ENCODE data around the gene CD59. TPM values are rescaled to one million over a fixed set of nuclear protein-coding genes. Genes with fewer than 3 reads are reported as not detected.

The CD59 gene
- total and polyA plus RNA-seq, 9 of the 15 experiments (the other 6 are each of a cell fraction or from before 2014, with no cell fraction given), result 38.1 to 338 (median 173) TPM

DNA sequence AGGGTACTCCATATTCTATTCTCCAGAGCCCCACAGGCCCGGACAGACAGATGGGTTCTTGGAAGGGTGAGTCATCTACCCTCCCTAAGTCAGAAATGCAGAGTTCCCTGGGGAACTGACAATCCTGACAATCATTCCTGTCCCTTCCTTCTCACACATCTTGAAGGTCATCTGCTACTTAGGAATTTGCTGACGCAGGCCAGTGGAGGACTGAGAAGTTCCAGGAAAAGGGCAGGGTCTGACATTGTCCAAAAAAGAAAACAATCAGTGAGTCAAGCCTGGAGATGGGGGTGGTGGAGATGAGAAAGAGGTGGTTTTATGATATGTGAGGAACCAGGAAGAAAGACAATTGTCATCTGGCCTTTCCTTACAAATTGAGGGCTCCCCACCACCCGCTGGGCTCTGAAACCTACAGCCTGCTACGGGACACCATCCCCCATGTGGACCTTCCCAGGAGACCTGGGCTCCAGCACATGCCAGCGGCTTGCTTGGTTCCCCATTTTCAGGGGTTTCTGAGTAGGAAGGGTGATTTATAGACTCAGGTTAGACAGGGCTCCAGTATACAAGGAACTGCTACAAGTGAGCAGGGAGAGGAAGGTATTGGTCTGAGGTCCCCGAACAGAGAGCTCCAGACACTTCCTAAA, 12.9 kb downstream of the CD59 start (continued):
- peak; percentile 58; the same call in 1 of the 2 replicates for TF ChIP-seq JUNB (CRISPR knock-in tag; conservative IDR thresholded peaks at IDR 0.05)
- no peak for TF ChIP-seq NFE2L1 (tag; IDR thresholded peaks at IDR 0.05; ENCODE audit: borderline replicate concordance, low read depth)
- TF ChIP-seq ZEB2 (IDR thresholded peaks at IDR 0.05), result 0 out of 2 replicates have a peak, but pooled peaks have one; percentile 20
- no peak for TF ChIP-seq POLR2G (IDR thresholded peaks at IDR 0.05; ENCODE audit: low read depth, low read length)
- no peak for TF ChIP-seq NR2C2 (CRISPR knock-in tag; IDR thresholded peaks at IDR 0.05)
- TF ChIP-seq NR2C2 (tag; IDR thresholded peaks at IDR 0.05), result peak; percentile 60; the same call in 1 of the 2 replicates
- TF ChIP-seq, protein P1, sequence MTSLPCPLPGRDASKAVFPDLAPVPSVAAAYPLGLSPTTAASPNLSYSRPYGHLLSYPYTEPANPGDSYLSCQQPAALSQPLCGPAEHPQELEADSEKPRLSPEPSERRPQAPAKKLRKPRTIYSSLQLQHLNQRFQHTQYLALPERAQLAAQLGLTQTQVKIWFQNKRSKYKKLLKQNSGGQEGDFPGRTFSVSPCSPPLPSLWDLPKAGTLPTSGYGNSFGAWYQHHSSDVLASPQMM (CRISPR knock-in tag; IDR thresholded peaks at IDR 0.05), result no peak
- TF ChIP-seq, protein P2, sequence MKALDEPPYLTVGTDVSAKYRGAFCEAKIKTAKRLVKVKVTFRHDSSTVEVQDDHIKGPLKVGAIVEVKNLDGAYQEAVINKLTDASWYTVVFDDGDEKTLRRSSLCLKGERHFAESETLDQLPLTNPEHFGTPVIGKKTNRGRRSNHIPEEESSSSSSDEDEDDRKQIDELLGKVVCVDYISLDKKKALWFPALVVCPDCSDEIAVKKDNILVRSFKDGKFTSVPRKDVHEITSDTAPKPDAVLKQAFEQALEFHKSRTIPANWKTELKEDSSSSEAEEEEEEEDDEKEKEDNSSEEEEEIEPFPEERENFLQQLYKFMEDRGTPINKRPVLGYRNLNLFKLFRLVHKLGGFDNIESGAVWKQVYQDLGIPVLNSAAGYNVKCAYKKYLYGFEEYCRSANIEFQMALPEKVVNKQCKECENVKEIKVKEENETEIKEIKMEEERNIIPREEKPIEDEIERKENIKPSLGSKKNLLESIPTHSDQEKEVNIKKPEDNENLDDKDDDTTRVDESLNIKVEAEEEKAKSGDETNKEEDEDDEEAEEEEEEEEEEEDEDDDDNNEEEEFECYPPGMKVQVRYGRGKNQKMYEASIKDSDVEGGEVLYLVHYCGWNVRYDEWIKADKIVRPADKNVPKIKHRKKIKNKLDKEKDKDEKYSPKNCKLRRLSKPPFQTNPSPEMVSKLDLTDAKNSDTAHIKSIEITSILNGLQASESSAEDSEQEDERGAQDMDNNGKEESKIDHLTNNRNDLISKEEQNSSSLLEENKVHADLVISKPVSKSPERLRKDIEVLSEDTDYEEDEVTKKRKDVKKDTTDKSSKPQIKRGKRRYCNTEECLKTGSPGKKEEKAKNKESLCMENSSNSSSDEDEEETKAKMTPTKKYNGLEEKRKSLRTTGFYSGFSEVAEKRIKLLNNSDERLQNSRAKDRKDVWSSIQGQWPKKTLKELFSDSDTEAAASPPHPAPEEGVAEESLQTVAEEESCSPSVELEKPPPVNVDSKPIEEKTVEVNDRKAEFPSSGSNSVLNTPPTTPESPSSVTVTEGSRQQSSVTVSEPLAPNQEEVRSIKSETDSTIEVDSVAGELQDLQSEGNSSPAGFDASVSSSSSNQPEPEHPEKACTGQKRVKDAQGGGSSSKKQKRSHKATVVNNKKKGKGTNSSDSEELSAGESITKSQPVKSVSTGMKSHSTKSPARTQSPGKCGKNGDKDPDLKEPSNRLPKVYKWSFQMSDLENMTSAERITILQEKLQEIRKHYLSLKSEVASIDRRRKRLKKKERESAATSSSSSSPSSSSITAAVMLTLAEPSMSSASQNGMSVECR (CRISPR knock-in tag; IDR thresholded peaks at IDR 0.05), result no peak
- no peak for TF ChIP-seq ZNF121 (CRISPR knock-in tag; conservative IDR thresholded peaks at IDR 0.05)
- TF ChIP-seq MEF2A (IDR thresholded peaks at IDR 0.05; ENCODE audit: control insufficient read depth, low read depth, low read length), result no peak
- TF ChIP-seq EWSR1 (IDR thresholded peaks at IDR 0.05; ENCODE audit: borderline replicate concordance, low read depth, partially characterized antibody), result no peak
- TF ChIP-seq RFX1 (IDR thresholded peaks at IDR 0.05), result no peak
- TF ChIP-seq TBP (optimal IDR thresholded peaks at IDR 0.05; ENCODE audit: low read depth, low read length), result no peak
- TF ChIP-seq NFYB (IDR thresholded peaks at IDR 0.05; ENCODE audit: extremely low read depth, insufficient read length), result no peak
- TF ChIP-seq, protein P3, sequence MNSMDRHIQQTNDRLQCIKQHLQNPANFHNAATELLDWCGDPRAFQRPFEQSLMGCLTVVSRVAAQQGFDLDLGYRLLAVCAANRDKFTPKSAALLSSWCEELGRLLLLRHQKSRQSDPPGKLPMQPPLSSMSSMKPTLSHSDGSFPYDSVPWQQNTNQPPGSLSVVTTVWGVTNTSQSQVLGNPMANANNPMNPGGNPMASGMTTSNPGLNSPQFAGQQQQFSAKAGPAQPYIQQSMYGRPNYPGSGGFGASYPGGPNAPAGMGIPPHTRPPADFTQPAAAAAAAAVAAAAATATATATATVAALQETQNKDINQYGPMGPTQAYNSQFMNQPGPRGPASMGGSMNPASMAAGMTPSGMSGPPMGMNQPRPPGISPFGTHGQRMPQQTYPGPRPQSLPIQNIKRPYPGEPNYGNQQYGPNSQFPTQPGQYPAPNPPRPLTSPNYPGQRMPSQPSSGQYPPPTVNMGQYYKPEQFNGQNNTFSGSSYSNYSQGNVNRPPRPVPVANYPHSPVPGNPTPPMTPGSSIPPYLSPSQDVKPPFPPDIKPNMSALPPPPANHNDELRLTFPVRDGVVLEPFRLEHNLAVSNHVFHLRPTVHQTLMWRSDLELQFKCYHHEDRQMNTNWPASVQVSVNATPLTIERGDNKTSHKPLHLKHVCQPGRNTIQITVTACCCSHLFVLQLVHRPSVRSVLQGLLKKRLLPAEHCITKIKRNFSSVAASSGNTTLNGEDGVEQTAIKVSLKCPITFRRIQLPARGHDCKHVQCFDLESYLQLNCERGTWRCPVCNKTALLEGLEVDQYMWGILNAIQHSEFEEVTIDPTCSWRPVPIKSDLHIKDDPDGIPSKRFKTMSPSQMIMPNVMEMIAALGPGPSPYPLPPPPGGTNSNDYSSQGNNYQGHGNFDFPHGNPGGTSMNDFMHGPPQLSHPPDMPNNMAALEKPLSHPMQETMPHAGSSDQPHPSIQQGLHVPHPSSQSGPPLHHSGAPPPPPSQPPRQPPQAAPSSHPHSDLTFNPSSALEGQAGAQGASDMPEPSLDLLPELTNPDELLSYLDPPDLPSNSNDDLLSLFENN (IDR thresholded peaks at IDR 0.05; ENCODE audit: low read depth in 2 of 2, low read length in 2 of 2), result no peak
- TF ChIP-seq PURB (CRISPR knock-in tag; IDR thresholded peaks at IDR 0.05; ENCODE audit: low read depth), result no peak
- TF ChIP-seq CBX2 (IDR thresholded peaks at IDR 0.05; ENCODE audit: insufficient read depth, low read length, poor library complexity, severe bottlenecking), result no peak
- TF ChIP-seq, protein P4, sequence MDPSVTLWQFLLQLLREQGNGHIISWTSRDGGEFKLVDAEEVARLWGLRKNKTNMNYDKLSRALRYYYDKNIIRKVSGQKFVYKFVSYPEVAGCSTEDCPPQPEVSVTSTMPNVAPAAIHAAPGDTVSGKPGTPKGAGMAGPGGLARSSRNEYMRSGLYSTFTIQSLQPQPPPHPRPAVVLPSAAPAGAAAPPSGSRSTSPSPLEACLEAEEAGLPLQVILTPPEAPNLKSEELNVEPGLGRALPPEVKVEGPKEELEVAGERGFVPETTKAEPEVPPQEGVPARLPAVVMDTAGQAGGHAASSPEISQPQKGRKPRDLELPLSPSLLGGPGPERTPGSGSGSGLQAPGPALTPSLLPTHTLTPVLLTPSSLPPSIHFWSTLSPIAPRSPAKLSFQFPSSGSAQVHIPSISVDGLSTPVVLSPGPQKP (CRISPR knock-in tag; IDR thresholded peaks at IDR 0.05), result no peak
- TF ChIP-seq KHSRP (IDR thresholded peaks at IDR 0.05), result no peak

Data from K562 (cell line).